HG03565 (cell line): ENCODE results near the gene FGFRL1.
"Not testable (repeated sequence)": the region's sequence is repeated elsewhere in the genome, so short reads cannot be mapped to it uniquely, and the experiment has no call there.

ENCODE experiments used
- ATAC-seq: cut with Tn5 transposase; IDR thresholded peaks from one replicate; pipeline ENCODE4 v1.9.1; 2021; ENCODE audit warnings: mild to moderate bottlenecking, moderate library complexity; ENCODE audit not compliant: unreplicated experiment

FGFRL1 gene

GRCh38 chr4:1036976-1037810 lies 25.8 kb downstream of the FGFRL1 start:
- no peak for ATAC-seq

DNA sequence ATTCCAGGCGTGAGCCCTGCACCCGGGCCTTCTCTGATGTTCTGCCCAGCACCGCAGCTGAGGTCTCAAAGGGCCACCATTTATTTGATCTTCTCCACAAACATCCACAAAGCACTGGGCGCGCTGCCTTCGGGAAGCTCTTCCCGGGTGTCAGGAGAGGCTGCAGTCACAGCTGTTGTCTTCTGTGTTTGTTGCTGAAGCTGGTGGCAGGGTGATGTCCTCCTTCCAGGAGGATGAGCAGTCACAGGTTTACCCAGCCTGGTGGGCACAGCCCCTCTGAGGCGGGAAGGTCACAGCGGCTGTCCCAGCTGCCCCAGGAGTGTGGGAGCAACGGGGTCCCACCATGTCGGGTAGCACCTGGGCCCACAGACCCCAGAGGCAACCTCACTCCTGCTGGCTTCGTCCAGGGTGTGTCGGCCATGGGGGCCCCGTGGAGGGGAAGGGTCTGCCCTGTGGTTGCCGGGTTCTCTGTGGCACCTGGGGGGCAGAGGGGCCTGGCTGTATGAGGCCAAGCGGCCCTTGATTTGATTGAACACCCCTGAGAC lies 27.6 kb downstream of the FGFRL1 start:
- ATAC-seq, result no peak

GRCh38 chr4:1039493-1040343 lies 28.3 kb downstream of the FGFRL1 start:
- ATAC-seq, result no peak

GRCh38 chr4:1040344-1041146 lies 29.1 kb downstream of the FGFRL1 start:
- no peak for ATAC-seq

- ATAC-seq, result no peak
Measured at GRCh38 chr4:1041147-1041935, 29.9 kb downstream of the FGFRL1 start.

- ATAC-seq, result no peak
Measured at GRCh38 chr4:1041936-1042330, 30.5 kb downstream of the FGFRL1 start.

GRCh38 chr4:1042352-1043055 lies 31.1 kb downstream of the FGFRL1 start:
- ATAC-seq, result no peak

DNA sequence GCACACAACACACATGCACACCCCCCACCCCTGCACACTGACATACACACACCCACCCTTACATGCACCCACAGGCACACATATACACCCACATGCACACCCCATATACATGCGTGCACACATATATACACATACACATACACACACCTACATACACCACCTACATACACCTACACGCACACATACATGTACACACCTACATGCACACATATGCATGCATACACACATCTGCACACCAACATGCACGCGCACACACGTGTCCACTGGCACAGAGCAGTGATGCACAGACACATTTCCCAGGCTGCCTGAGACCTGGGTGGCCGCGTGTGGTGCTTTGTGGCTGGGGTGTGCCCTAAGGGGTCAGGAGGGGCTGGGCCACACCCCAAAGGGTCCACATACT lies 31.7 kb downstream of the FGFRL1 start:
- ATAC-seq, result no peak

- no peak for ATAC-seq
Measured at GRCh38 chr4:1043651-1044468, 32.4 kb downstream of the FGFRL1 start.

DNA sequence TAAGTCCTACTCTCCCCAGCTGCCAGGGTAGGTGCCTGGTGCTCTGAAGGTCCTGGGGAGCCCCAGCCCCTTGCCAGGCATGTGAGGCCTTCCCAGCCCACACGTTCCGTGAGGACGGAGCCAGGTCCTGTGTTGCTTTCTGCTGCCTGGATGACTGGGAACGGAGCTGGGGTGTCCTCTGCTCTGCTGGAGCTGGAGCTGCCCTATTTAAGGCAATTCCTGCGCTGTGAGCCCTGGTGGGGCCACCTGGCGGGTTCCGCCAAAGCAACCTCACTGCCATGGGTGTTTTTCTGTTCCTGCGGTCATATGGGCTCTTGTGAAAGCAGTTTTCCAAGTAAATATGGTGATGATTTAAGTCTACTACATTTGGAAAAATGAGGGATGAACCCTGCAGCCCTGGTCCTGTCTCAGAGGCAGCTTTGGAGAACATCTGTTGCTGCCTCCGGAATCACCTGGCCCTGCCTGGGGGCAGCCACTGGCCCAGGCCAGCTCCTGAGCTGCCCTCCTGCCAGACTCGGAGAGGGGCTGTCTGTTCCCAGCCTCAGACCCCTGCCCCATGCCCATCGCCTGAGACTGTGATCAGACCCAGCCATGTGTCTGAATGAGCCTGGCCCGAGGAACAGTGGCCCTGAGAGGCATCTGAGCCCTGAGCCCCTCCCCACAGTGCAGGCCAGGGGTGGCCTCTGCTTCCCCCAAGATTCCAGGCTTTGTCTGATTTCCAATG lies 33.2 kb downstream of the FGFRL1 start:
- no peak for ATAC-seq

- no peak for ATAC-seq
Measured at GRCh38 chr4:1045193-1045594, 33.8 kb downstream of the FGFRL1 start.

DNA sequence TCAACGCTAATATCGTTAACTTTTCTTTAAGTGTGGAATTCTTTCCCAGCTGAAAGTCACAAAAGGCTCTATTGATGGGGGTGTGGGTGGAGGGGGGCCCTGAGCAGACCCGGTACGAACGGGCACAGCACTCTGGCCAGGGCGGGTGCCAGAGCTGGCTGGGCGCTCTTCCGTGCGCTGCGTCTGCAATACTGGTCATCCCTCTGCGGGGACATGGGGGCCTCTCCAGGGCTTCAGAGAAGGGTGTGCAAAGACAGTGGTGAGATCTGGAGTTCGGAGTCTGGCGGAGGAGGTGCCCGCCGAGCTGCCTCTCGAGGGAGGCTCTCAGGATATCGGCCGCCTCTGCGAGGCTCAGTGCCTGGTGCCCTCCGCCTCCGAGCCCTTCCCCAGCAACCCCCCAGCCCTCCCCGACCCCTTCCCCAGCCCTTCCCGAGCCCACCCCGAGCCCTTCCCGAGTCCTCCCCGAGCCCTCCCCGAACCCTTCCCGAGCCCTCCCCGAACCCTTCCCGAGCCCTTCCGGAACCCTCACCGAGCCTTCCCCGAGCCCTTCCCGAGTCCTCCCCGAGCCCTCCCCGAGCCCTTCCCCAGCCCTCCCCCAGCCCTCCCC lies 34.3 kb downstream of the FGFRL1 start:
- ATAC-seq, result no peak

DNA sequence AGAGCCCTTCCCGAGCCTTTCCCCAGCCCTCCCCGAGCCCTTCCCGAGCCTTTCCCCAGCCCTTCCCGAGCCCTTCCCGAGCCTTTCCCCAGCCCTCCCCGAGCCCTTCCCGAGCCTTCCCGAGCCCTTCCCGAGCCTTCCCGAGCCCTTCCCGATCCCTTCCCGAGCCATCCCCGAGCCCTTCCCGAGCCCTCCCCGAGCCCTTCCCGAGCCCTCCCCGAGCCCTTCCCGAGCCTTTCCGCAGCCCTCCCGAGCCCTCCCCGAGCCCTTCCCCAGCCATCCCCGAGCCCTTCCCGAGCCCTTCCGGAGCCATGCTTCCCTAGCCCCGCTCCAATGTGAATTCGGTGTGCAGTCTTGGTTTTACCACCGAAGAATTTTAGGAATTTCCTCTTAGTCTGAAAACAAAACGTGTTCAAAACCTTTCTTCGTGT lies 35.2 kb downstream of the FGFRL1 start:
- not testable (repeated sequence) for ATAC-seq

DNA sequence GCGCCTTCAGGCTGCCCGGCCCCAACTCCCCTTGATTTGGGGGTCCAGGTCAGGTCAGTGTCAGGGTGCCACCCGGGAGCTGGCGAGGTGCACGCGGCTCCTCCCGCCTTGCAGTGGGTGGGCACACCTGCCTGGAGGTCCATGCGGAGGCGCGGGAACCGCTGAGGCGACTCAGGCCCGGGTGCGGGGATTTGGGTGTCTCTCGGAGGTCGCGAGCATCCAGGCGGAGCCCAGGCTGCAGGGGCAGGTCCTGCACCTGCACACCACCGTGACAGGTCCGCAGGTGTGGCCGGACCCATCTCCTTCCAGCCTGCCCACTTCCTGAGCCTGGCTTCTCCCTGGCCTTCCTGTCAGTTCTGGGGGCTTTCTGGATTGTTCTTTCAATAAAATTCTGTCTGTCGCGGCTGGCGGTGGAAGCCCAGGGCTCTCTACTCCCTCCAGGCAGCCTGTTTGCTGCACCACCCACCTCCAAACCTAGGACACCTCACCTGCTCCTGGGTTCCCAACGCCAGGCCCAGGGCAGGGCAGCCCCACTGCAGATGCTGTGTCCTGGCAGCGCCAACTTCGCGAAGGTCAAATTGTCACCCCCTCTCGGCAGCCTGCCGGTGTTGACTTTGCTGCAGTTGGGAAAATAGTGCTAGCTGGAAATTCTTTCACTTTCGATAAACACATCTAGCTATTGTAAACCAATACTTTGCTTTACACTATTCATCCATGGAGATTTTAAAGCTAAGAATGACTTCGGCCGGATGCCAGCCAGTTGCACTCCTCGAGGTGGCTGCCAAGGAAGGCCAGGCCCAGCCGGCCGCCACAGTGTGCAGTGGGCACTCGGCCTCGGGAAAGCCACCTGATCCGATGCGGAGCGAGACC lies 35.9 kb downstream of the FGFRL1 start:
- ATAC-seq, result no peak

DNA sequence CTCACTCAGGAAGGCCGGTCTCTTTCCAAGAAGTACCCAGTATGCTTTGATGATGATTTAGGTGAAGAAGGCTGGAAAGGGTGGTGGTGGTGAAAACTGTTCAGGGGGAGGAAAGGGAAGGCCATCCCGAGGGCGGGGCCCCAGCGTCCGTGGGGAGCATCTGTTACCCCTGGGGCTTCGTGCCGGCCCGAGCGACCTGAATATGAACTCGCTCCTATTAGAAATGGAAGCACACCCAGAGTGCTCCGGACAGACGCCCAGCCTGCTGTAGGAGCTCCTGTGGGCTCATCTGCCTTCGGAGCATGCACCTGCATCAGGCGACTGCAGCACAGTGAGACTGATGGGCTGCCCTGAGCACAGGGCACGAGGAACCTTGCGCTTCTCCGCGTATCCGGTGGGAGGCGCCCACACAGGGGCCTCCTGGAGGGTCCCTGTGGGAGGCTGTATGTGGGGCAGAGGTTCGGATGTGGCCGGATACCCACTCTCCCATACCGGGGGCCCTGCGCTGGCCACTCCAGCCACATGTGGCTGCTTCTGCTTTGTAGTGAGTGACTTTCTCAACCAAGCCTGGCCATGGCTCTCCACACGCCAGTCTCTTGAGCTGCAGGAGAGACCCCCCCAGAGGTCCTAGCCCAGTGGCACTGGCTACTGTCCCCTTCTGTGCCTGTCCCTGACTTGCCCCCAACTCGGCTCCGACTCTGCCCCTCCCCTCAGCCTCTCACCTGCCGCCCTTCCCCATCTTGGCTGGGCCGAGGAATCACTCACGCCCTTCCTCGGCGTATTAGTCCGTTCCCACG lies 36.7 kb downstream of the FGFRL1 start:
- ATAC-seq, result no peak
